HEK293 (cell line): ENCODE results near the gene DENND6B.
A peak's percentile ranks its signal among the peaks of the same experiment; 100 is the strongest.

Experiments
- BCL6B ChIP-seq: fragments of 450-650 bp; formaldehyde crosslinking; IDR thresholded peaks from 2 replicates; pipeline ENCODE4 v1.5.1; 2017; ENCODE audit warnings: missing biosample characterization, missing genetic modification characterization
- GLI2 ChIP-seq: fragments of 450-650 bp; formaldehyde crosslinking; IDR thresholded peaks from 2 replicates; pipeline ENCODE4; 2017; ENCODE audit warnings: missing biosample characterization, missing genetic modification characterization, low read depth, borderline replicate concordance
- KLF1 ChIP-seq: fragments of 450-650 bp; formaldehyde crosslinking; IDR thresholded peaks from 2 replicates; pipeline ENCODE4 v1.5.1; 2016; ENCODE audit warnings: missing biosample characterization, missing genetic modification characterization
- KLF7 ChIP-seq: fragments of 450-650 bp; formaldehyde crosslinking; IDR thresholded peaks from 2 replicates; pipeline ENCODE4 v1.5.1; 2016; ENCODE audit warnings: missing biosample characterization, missing genetic modification characterization, borderline replicate concordance
- YY1 ChIP-seq: fragments of 450-650 bp; formaldehyde crosslinking; IDR thresholded peaks from 2 replicates; pipeline ENCODE4 v1.5.1; 2018; ENCODE audit warnings: missing biosample characterization, missing genetic modification characterization
- ZBTB7A ChIP-seq: fragments of 450-650 bp; formaldehyde crosslinking; IDR thresholded peaks from 2 replicates; pipeline ENCODE4 v1.5.1; 2016; ENCODE audit warnings: low read depth, missing biosample characterization, missing genetic modification characterization
- ZBTB8A ChIP-seq: fragments of 450-650 bp; formaldehyde crosslinking; IDR thresholded peaks from 2 replicates; pipeline ENCODE4 v1.5.1; 2016; ENCODE audit warnings: missing biosample characterization, missing genetic modification characterization
- ZNF10 ChIP-seq: fragments of 450-650 bp; formaldehyde crosslinking; IDR thresholded peaks from 2 replicates; pipeline ENCODE4 v1.5.1; 2017; ENCODE audit warnings: missing biosample characterization, missing genetic modification characterization
- ZNF133 ChIP-seq: fragments of 450-650 bp; formaldehyde crosslinking; IDR thresholded peaks from 2 replicates; pipeline ENCODE4 v1.5.1; 2016; ENCODE audit warnings: missing biosample characterization, missing genetic modification characterization
- ZNF221 ChIP-seq: fragments of 450-650 bp; formaldehyde crosslinking; IDR thresholded peaks from 2 replicates; pipeline ENCODE4 v1.5.1; 2017; ENCODE audit warnings: missing biosample characterization, missing genetic modification characterization, borderline replicate concordance
- ZNF23 ChIP-seq: fragments of 450-650 bp; formaldehyde crosslinking; IDR thresholded peaks from 2 replicates; pipeline ENCODE4 v1.5.1; 2016; ENCODE audit warnings: missing biosample characterization, missing genetic modification characterization, borderline replicate concordance
- ZNF26 ChIP-seq: fragments of 450-650 bp; formaldehyde crosslinking; IDR thresholded peaks from 2 replicates; pipeline ENCODE4 v1.5.1; 2016; ENCODE audit warnings: missing biosample characterization, missing genetic modification characterization
- ZNF292 ChIP-seq: fragments of 450-650 bp; formaldehyde crosslinking; IDR thresholded peaks from 2 replicates; pipeline ENCODE4 v1.5.1; 2016; ENCODE audit warnings: low read depth, missing biosample characterization, missing genetic modification characterization, borderline replicate concordance
- ZNF398 ChIP-seq: fragments of 450-650 bp; formaldehyde crosslinking; IDR thresholded peaks from 2 replicates; pipeline ENCODE4 v1.5.1; 2017; ENCODE audit warnings: missing biosample characterization, missing genetic modification characterization
- ZNF514 ChIP-seq: fragments of 450-650 bp; formaldehyde crosslinking; IDR thresholded peaks from 2 replicates; pipeline ENCODE4 v1.5.1; 2016; ENCODE audit warnings: missing biosample characterization, missing genetic modification characterization
- ZNF518A ChIP-seq: fragments of 450-650 bp; formaldehyde crosslinking; conservative IDR thresholded peaks from 2 replicates; pipeline ENCODE4 v1.5.1; 2016; ENCODE audit warnings: low read depth, missing biosample characterization, missing genetic modification characterization
- ZNF768 ChIP-seq: fragments of 450-650 bp; formaldehyde crosslinking; IDR thresholded peaks from 2 replicates; pipeline ENCODE4 v1.5.1; 2018; ENCODE audit warnings: missing biosample characterization, mild to moderate bottlenecking, missing genetic modification characterization
- ZNF785 ChIP-seq: fragments of 450-650 bp; formaldehyde crosslinking; IDR thresholded peaks from 2 replicates; pipeline ENCODE4 v1.5.1; 2016; ENCODE audit warnings: missing biosample characterization, missing genetic modification characterization
- ZNF837 ChIP-seq: fragments of 450-650 bp; formaldehyde crosslinking; IDR thresholded peaks from 2 replicates; pipeline ENCODE4 v1.5.1; 2016; ENCODE audit warnings: missing biosample characterization, missing genetic modification characterization
- ZSCAN5A ChIP-seq: fragments of 450-650 bp; formaldehyde crosslinking; IDR thresholded peaks from 2 replicates; pipeline ENCODE4 v1.5.1; 2016; ENCODE audit warnings: missing biosample characterization, missing genetic modification characterization
- TF ChIP-seq, protein P1 (sequence below): fragments of 450-650 bp; formaldehyde crosslinking; optimal IDR thresholded peaks from 2 replicates; pipeline ENCODE3; 2016; ENCODE audit warnings: missing biosample characterization, mild to moderate bottlenecking, missing genetic modification characterization
- TF ChIP-seq, protein P2 (sequence below): fragments of 450-650 bp; IDR thresholded peaks from 2 replicates; pipeline ENCODE4 v1.5.1; 2018; ENCODE audit warnings: missing biosample characterization, missing genetic modification characterization
- TF ChIP-seq, protein P3 (sequence below): fragments of 450-650 bp; formaldehyde crosslinking; IDR thresholded peaks from 2 replicates; pipeline ENCODE4 v1.5.1; 2016; ENCODE audit warnings: missing biosample characterization, missing genetic modification characterization, low read depth

DENND6B gene

GRCh38 chr22:50271519-50271970 lies 55.3 kb downstream of the DENND6B start (continued):
- TF ChIP-seq ZNF518A (tag by site-specific recombination) (no peak), YY1 (tag by site-specific recombination) (0 out of 2 replicates have a peak, but pooled peaks have one; percentile 13), BCL6B (tag by site-specific recombination) (no peak), ZNF292 (tag by site-specific recombination) (no peak), KLF1 (tag by site-specific recombination) (peak; percentile 95), ZNF10 (no peak), ZNF133 (tag by site-specific recombination) (no peak), ZNF221 (tag by site-specific recombination) (no peak), ZNF398 (tag by site-specific recombination) (peak; percentile 27; the same call in 1 of the 2 replicates), ZNF768 (tag by site-specific recombination) (no peak), ZNF785 (no peak), ZSCAN5A (tag by site-specific recombination) (no peak), GLI2 (no peak), ZNF23 (no peak), ZNF26 (tag by site-specific recombination) (no peak), KLF7 (tag by site-specific recombination) (no peak; the same call in 1 of the 2 replicates), ZNF514 (tag by site-specific recombination) (no peak), ZBTB7A (no peak), ZBTB8A (tag by site-specific recombination) (peak; percentile 87), ZNF837 (tag by site-specific recombination) (no peak)
- TF ChIP-seq, protein P1, sequence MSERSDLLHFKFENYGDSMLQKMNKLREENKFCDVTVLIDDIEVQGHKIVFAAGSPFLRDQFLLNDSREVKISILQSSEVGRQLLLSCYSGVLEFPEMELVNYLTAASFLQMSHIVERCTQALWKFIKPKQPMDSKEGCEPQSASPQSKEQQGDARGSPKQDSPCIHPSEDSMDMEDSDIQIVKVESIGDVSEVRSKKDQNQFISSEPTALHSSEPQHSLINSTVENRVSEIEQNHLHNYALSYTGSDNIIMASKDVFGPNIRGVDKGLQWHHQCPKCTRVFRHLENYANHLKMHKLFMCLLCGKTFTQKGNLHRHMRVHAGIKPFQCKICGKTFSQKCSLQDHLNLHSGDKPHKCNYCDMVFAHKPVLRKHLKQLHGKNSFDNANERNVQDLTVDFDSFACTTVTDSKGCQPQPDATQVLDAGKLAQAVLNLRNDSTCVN = peak; percentile 50
- TF ChIP-seq, protein P2, sequence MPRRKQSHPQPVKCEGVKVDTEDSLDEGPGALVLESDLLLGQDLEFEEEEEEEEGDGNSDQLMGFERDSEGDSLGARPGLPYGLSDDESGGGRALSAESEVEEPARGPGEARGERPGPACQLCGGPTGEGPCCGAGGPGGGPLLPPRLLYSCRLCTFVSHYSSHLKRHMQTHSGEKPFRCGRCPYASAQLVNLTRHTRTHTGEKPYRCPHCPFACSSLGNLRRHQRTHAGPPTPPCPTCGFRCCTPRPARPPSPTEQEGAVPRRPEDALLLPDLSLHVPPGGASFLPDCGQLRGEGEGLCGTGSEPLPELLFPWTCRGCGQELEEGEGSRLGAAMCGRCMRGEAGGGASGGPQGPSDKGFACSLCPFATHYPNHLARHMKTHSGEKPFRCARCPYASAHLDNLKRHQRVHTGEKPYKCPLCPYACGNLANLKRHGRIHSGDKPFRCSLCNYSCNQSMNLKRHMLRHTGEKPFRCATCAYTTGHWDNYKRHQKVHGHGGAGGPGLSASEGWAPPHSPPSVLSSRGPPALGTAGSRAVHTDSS (tag by site-specific recombination) = no peak
- TF ChIP-seq, protein P3, sequence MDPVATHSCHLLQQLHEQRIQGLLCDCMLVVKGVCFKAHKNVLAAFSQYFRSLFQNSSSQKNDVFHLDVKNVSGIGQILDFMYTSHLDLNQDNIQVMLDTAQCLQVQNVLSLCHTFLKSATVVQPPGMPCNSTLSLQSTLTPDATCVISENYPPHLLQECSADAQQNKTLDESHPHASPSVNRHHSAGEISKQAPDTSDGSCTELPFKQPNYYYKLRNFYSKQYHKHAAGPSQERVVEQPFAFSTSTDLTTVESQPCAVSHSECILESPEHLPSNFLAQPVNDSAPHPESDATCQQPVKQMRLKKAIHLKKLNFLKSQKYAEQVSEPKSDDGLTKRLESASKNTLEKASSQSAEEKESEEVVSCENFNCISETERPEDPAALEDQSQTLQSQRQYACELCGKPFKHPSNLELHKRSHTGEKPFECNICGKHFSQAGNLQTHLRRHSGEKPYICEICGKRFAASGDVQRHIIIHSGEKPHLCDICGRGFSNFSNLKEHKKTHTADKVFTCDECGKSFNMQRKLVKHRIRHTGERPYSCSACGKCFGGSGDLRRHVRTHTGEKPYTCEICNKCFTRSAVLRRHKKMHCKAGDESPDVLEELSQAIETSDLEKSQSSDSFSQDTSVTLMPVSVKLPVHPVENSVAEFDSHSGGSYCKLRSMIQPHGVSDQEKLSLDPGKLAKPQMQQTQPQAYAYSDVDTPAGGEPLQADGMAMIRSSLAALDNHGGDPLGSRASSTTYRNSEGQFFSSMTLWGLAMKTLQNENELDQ (tag by site-specific recombination) = no peak
